Frontal cortex (tissue), 4 donors: ENCODE results near the gene COL26A1. TPM values are rescaled to one million over a fixed set of nuclear protein-coding genes. Genes with fewer than 3 reads are reported as not detected.
"Not testable (repeated sequence)": the region's sequence is repeated elsewhere in the genome, so short reads cannot be mapped to it uniquely, and the experiment has no call there.

Source experiments
- DNase-seq, 2 donors: peaks; one replicate each; pipeline ENCODE4 v3.0.0; 2012; ENCODE audit warnings: low spot score in 2 of 2
- FAIRE-seq: peaks from 2 replicates; lab custom pipeline; 2012; peaks lifted over from hg19 to GRCh38; lab: Jason Lieb, UNC
- total RNA-seq: library from RNA; depleted of rRNA; stranded (reverse); fragments of >200 nt; gene quantifications from one replicate; pipeline ENCODE4 v1.2.3, GENCODE V29; 2014
- donor health status: control.
- donor health status: control.
- donor health status: control.

The COL26A1 gene
- 14.3 TPM for total RNA-seq

- DNase-seq (peak; percentile 58), FAIRE-seq (no peak)
Observed at GRCh38 chr7:101362334-101363195, at the start of gene COL26A1. Gene COL26A1, plus strand, starts transcription at chr7:101362875. Its CDS starts 158 bp downstream, at chr7:101363033.

- DNase-seq (peak in 1 of 2 donors; percentile 43), FAIRE-seq (no peak)
Observed at GRCh38 chr7:101315336-101315735, 47.3 kb upstream of the COL26A1 start.

GRCh38 chr7:101319401-101319800, 43.3 kb upstream of the COL26A1 start:
- DNase-seq: no peak
- no peak for FAIRE-seq

GRCh38 chr7:101321491-101322401, 40.9 kb upstream of the COL26A1 start, which contains the start of gene IFT22:
Gene IFT22, minus strand, starts transcription at chr7:101321812. Its CDS starts 103 bp downstream, at chr7:101321709.
- FAIRE-seq (no peak), DNase-seq (peak; percentile 92 to 96)

GRCh38 chr7:101328159-101328558, 34.5 kb upstream of the COL26A1 start:
- DNase-seq: no peak
- FAIRE-seq: no peak

- FAIRE-seq (no peak), DNase-seq (no peak)
Observed at GRCh38 chr7:101330011-101330484, 32.6 kb upstream of the COL26A1 start.

GRCh38 chr7:101332026-101332425, 30.6 kb upstream of the COL26A1 start:
- DNase-seq (no peak), FAIRE-seq (no peak)

GRCh38 chr7:101333912-101334311, 28.8 kb upstream of the COL26A1 start:
- DNase-seq (no peak), FAIRE-seq (no peak)

GRCh38 chr7:101340379-101340778, 22.3 kb upstream of the COL26A1 start:
- FAIRE-seq (no peak), DNase-seq (no peak)

GRCh38 chr7:101342892-101343291, 19.8 kb upstream of the COL26A1 start:
- DNase-seq: no peak
- no peak for FAIRE-seq

- DNase-seq (no peak), FAIRE-seq (no peak)
Observed at GRCh38 chr7:101347477-101347876, 15.2 kb upstream of the COL26A1 start.

GRCh38 chr7:101348456-101349067, 14.1 kb upstream of the COL26A1 start:
- not testable (repeated sequence) for DNase-seq, FAIRE-seq

GRCh38 chr7:101349300-101349699, 13.4 kb upstream of the COL26A1 start:
- not testable (repeated sequence) for DNase-seq, FAIRE-seq

- FAIRE-seq (no peak), DNase-seq (no peak)
Observed at GRCh38 chr7:101352920-101353308, 9.8 kb upstream of the COL26A1 start.

- no peak for FAIRE-seq
- DNase-seq: no peak
Observed at GRCh38 chr7:101357433-101357832, 5.2 kb upstream of the COL26A1 start.

- FAIRE-seq (no peak), DNase-seq (peak in 1 of 2 donors; percentile 44)
Observed at GRCh38 chr7:101363196-101363733, 590 bp downstream of the COL26A1 start.

GRCh38 chr7:101363734-101364374, 1.2 kb downstream of the COL26A1 start:
- peak; percentile 73 to 81 for DNase-seq
- no peak for FAIRE-seq

- DNase-seq (no peak), FAIRE-seq (no peak)
Observed at GRCh38 chr7:101365956-101366355, 3.3 kb downstream of the COL26A1 start.

- FAIRE-seq: no peak
- no peak for DNase-seq
Observed at GRCh38 chr7:101367676-101368075, 5.0 kb downstream of the COL26A1 start.
